Measurements from ENCODE around the gene DNAI4.

GRCh38 chr1:66889030-66889429 lies 35.6 kb downstream of the DNAI4 start:
- TF ChIP-seq CTCF (IDR thresholded peaks at IDR 0.05) (no peak), POLR2A (IDR thresholded peaks at IDR 0.05) (no peak)
